Muscle of leg (tissue), 11 donors: ENCODE results near the gene CATSPERD. TPM values are rescaled to one million over a fixed set of nuclear protein-coding genes. Genes with fewer than 3 reads are reported as not detected.

Experiments used
- DNase-seq: peaks from one replicate; pipeline ENCODE4 v3.0.0; 2013
- H3K27ac ChIP-seq: one replicate; pipeline ENCODE4 v1.5.1; 2013; ENCODE audit warnings: mild to moderate bottlenecking, low read length, control low read depth
- H3K27me3 ChIP-seq: one replicate; pipeline ENCODE4 v1.6.1; 2013; ENCODE audit warnings: low read length; ENCODE audit not compliant: control insufficient read depth, insufficient read depth
- H3K36me3 ChIP-seq: one replicate; pipeline ENCODE4 v1.6.1; 2013; ENCODE audit warnings: low read length; ENCODE audit not compliant: control insufficient read depth, insufficient read depth
- H3K4me1 ChIP-seq: one replicate; pipeline ENCODE4 v1.6.1; 2013; ENCODE audit warnings: low read length; ENCODE audit not compliant: control insufficient read depth, insufficient read depth
- H3K4me3 ChIP-seq: one replicate; pipeline ENCODE4 v1.5.1; 2013; ENCODE audit warnings: low read length, control low read depth
- H3K9me3 ChIP-seq: replicated peaks from 2 replicates; pipeline ENCODE4 v1.6.1; 2013; ENCODE audit warnings: low read depth, low read length; ENCODE audit not compliant: control insufficient read depth
- WGBS: methylation state at CpG from one replicate; pipeline ENCODE4 v1.1.5; 2013; ENCODE audit warnings: missing lambda C conversion rate; ENCODE audit not compliant: insufficient coverage; 5-methylcytosine and 5-hydroxymethylcytosine counted together
- polyA plus RNA-seq, 8 donors: library from polyadenylated mRNA; unstranded; fragments of 120-200 nt; gene quantifications; one replicate each; pipeline versions ENCODE4 v1.2.1 to v1.2.3, GENCODE V29; 2013; ENCODE audit warnings: inconsistent platforms in 1 of 8, low replicate concordance in 1 of 8; ENCODE audit not compliant: insufficient read length in 8 of 8, insufficient read depth in 1 of 8
- total RNA-seq: library from RNA; stranded (reverse); fragments of 120-200 nt; gene quantifications from one replicate; pipeline ENCODE4 v1.2.4, GENCODE V29; 2013

CATSPERD gene
- total and polyA plus RNA-seq, 9 donors = 0.16 TPM; not detected in 8

DNA sequence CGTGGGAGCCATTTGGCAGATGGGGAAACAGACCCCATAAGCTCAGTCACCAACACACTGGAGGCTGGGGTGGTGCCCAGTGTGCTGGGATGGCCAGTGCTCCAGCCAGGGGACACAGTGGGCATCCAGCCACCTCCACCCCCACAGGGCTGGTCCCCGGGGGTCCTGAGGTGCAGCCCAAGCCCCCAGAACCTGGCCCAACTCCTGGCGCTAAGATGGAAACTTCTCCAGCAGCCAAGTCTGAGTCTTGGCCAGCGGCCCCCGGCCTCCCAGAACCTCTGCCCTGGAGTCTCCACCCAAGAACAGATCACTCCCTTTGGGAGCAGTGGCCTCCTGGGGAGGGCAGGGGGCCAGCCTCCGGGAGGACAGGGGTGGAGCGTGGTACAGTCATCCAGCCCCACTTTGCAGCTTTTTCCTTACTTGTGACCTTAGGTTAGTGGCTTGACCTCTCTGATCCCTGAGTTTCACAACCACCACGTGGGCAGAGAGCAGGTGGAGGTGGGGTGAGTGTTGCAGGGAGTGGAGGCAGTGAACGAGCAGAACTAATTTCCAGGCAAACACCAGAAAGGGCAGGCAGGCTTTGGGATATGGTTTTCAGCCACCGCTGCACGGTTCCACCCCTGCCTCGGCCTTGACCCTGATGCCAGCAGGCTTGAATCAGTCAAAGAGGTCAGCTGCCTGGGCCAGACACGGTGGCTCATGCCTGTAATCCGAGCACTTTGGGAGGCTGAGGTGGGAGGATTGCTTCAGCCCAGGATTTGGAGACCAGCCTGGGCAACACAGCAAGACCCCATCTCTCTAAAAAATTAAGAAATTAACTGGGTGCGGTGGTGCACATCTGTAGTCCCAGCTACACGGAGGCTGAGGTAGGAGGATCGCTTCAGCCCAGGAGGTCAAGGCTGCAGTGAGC, 80.2 kb downstream of the CATSPERD start:
- Histone ChIP-seq H3K4me1 (peaks cover 43% of the 10 kb centered on the region), H3K27ac (no peak overlapping the region), H3K9me3 (no peaks in the 10 kb centered on the region), H3K36me3 (no peaks in the 10 kb centered on the region), H3K4me3 (no peak overlapping the region), H3K27me3 (peaks cover 31% of the 10 kb centered on the region)
- WGBS = 46% methylated on average over 8 of the region's 17 CpGs
- no peak for DNase-seq

DNA sequence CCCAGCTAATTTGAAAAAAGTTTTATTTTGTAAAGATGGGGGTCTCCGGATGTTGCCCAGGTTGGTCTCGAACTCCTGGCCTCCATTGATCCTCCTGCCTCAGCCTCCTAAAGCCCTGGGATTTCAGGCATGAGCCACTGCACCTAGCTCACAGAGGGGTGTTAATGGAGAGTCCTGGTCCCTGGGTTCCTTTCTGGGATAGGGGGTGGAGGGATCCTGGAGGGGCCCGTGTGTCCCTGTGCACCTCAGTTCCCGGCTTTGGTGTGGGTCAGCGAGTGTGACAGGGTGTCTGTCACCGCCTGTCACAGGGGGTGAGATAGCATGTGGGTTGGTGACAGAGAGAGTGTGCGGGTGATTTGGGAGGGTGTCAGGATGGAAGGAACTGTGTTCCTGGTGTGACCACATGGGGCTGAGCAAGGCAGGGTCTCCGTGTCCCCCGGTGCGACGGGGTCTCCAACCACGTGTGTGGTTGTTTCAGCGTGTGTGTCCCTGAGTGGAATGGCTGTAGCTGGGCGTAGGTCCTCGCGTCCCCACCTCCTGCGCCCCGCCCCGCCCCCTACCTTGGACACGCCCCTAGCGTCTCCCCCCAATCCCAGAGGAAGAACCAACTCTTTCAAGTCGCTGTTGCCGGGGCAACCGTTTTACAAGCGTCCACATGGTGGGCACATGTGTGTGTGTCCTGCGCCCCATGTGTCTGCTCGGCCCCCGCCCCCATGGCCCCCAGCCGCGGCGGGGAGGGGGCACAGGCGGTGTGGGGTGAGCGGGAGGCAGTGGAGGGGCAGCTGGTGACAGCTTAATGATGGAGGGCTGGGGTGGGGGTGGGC, 81.6 kb downstream of the CATSPERD start:
- H3K27me3 ChIP-seq = peaks cover 44% of the 10 kb centered on the region
- peaks cover 48% of the 10 kb centered on the region for H3K4me1 ChIP-seq
- H3K4me3 ChIP-seq = no peak overlapping the region
- no peaks in the 10 kb centered on the region for H3K9me3 ChIP-seq
- 8% methylated on average over 26 of the region's 33 CpGs for WGBS
- H3K36me3 ChIP-seq = no peaks in the 10 kb centered on the region
- DNase-seq = peak; percentile 58
- no peak overlapping the region for H3K27ac ChIP-seq

DNA sequence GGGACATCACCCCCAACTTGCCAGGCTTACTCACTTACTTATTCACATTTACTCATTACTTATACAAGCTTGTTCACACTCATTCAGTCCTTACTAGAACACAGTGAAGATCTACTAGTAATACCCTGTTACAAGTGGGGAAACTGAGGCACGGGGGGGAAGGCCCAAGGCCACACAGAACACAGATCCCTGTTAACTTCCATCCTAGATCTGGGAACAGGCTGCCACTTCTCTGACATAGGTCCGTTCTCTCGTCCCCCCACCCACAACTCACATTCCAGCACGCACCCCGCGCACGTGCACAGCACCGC, 83.0 kb downstream of the CATSPERD start:
- H3K27me3 ChIP-seq = peaks cover 45% of the 10 kb centered on the region
- WGBS = 4% methylated on average over 4 of the region's 8 CpGs
- H3K4me1 ChIP-seq = peaks cover 48% of the 10 kb centered on the region
- no peaks in the 10 kb centered on the region for H3K9me3 ChIP-seq
- H3K4me3 ChIP-seq = peak overlapping the region; percentile 34
- no peak overlapping the region for H3K27ac ChIP-seq
- DNase-seq = no peak
- no peaks in the 10 kb centered on the region for H3K36me3 ChIP-seq

DNA sequence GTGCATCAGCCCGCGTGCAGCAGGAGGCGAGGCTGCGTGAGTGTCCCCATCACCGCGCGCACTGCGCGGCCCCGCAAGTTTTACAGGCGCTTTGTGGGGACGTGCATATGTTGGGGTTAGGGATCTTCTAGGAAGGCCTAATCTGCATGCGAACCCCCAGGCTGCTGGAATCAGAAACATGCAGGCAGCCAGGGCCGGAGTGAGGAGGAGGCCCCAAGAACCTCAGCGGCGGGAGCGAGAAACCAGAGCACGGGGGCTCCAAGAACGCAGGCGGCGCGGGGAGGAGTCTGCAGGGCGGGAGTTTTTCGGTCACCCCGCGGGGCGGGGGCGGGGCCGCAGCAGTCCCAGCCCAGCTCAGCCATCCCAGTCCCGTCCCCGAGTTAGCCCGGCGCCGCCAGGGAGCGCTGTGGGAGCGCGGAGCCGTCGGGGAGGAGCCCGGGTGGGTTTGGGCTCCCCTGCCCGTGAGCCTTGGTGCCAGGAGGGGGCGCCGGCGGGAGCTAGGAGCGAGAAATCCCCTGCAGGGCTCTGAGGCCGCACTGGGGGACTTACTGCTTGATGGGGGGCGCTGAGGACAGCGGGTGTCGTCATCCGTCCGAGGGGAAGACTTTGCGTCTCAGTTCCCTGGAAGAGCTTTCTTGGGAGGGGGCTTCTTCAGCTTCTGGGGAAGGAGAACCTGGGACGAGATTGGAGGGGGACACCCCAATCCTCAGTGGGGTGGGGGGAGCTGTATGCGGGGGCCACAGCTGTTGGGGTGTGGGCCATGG, 83.5 kb downstream of the CATSPERD start:
- Histone ChIP-seq H3K4me3 (peak overlapping the region; percentile 34), H3K4me1 (peaks cover 44% of the 10 kb centered on the region), H3K27me3 (peaks cover 47% of the 10 kb centered on the region), H3K9me3 (no peaks in the 10 kb centered on the region), H3K36me3 (no peaks in the 10 kb centered on the region), H3K27ac (no peak overlapping the region)
- under 1% methylated on average over 54 of the region's 54 CpGs for WGBS
- peak; percentile 93 for DNase-seq

DNA sequence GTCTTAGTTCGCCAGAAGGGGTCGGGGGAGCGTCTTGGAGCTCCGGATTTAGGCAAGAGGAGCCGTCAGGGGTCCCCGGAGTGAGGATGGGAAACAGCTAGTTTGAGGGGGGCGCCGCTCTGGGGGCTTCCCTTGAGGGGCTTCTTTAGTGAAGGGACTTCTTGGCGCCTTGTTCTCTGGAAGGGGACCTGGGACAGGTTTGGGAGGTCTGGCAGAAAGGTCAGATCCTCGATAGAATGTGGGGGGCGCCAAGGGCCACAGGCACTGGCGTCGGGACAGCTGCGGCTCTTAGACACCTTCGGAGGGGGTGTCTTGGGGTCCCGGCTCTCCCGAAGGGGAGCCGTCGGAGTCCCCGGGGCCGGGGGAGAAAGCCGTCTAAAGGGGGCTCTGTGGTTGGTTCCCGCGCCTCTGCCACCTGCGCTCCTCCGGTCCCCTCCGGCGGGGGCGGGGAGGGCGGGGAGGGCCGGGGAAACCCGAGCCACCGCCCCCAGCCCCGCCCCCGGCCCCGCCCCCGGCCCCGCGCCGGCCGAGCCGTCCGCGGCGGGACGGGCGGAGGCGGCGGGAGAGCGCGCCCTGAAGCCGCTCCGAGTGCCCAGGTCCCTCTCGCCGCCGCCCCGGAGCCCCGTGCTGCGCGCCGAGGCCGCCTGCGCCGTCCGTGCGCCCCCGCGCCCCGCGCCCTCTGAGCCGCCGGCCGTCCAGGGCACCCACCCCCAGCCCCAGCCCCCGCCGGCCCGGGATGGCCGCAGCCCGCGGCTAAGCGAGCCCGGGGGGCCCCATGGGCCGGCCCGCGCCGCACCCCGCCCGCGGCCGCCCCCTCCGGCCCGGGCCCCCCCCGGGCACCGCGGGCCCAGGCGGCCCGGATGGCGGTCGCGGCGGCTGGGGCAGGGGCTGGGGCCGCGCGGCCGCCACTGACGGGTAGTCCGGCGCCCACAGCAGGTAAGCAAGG, 84.4 kb downstream of the CATSPERD start, which contains the start of gene NRTN:
TSS of gene NRTN (plus strand) at position 552 of the 946 bp plus-strand sequence. CDS start 19,099 bp downstream, outside the sequence.
- Histone ChIP-seq H3K4me1 (peaks cover 35% of the 10 kb centered on the region), H3K9me3 (no peaks in the 10 kb centered on the region), H3K4me3 (peak within 1 kb of the TSS; percentile 34), H3K36me3 (no peaks in the 10 kb centered on the region), H3K27me3 (peaks cover 47% of the 10 kb centered on the region), H3K27ac (no peak within 1 kb of the TSS)
- WGBS = under 1% methylated on average over 80 of the region's 107 CpGs
- DNase-seq = peak; percentile 39

DNA sequence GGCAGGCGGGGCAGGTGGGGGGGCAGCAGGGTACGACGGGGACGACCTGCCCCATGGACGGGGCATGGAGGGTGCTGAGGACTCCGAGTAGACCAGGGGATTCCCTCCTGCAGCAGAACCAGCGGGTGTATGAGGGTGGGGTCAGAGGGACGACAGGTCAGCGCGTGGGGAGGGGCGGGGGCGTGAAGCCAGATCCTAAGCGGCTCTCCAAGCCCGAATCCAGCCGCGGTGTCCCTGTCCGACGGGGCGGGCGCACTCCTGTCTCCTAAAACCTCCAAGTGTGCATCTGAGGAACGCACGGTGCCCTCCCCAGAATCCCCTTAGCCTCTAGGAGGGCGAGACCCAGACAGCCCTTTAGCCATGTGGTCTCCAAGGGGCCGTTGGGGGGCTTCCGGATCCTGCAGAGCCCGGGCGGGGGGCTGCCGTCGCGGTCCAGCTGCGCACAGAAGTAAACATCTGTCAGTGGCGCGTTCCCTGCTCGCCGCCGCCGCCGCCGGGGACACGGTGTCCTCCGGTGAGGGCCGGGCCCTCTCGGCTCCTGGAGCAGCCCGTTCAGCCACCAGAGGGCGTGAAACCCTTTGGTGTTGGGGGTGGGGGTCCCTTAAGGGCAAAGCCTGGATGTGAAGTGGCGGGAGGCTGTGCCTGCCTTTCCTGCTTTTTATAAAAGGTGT, 85.2 kb downstream of the CATSPERD start:
- Histone ChIP-seq H3K27ac (no peak overlapping the region), H3K4me3 (no peak overlapping the region), H3K27me3 (peaks cover 47% of the 10 kb centered on the region), H3K9me3 (no peaks in the 10 kb centered on the region), H3K4me1 (peaks cover 29% of the 10 kb centered on the region), H3K36me3 (no peaks in the 10 kb centered on the region)
- under 1% methylated on average over 45 of the region's 46 CpGs for WGBS
- peak; percentile 55 for DNase-seq

DNA sequence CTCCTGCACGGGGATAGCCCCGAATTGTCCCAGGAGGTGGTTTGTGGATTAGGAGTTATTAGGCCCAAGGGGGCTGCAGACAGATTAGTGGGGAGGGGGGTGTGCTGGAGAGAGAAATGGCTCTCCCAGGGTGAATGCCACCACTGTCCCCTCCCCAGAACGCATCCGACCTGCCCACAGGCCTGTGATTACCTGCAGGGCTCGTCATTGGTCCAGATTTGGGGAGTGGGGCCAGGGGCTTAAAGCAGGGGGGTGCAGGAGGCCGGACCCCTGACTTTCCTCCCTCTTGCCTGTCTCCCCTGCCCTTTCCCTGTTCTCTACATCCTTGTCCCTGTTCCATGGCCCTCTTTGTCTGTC, 85.7 kb downstream of the CATSPERD start:
- peaks cover 47% of the 10 kb centered on the region for H3K27me3 ChIP-seq
- no peaks in the 10 kb centered on the region for H3K9me3 ChIP-seq
- no peaks in the 10 kb centered on the region for H3K36me3 ChIP-seq
- DNase-seq = no peak
- peaks cover 29% of the 10 kb centered on the region for H3K4me1 ChIP-seq
- H3K4me3 ChIP-seq = no peak overlapping the region
- no CpG with 5 or more reads among the region's 6 CpGs for WGBS
- no peak overlapping the region for H3K27ac ChIP-seq

DNA sequence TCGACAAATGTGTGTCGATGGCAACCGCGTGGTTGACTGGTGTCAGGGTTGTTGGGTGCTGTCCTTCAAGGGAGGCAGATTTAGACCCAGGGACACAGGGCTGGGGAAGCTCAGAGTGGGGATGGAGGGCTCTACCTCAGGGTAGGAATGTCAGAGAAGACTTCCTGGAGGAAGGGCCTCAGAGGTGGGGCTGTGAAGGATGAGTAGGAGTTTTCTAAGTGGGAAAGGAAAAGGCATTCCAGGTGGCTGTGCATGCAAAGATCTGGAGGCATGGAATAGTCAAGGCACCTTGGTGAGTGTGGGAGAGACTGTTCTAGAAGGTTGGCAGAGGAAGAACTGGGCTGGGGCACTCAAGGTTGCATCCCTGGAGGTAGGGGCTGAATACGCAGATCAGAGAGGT, 86.5 kb downstream of the CATSPERD start:
- no peak for DNase-seq
- H3K27ac ChIP-seq = no peak overlapping the region
- WGBS = 89% methylated on average over 5 of the region's 5 CpGs

More for the DNA sequence above, 86.5 kb downstream of the CATSPERD start:
- Histone ChIP-seq H3K36me3 (no peaks in the 10 kb centered on the region), H3K27me3 (peaks cover 44% of the 10 kb centered on the region), H3K4me3 (no peak overlapping the region), H3K4me1 (peaks cover 28% of the 10 kb centered on the region), H3K9me3 (no peaks in the 10 kb centered on the region)
